SK-N-SH (cell line): ENCODE results near the gene ETV6. TPM values are rescaled to one million over a fixed set of nuclear protein-coding genes. Genes with fewer than 3 reads are reported as not detected.

Experiments used
- CTCF ChIA-PET: fragments of 300-600, 350-600 bp; formaldehyde crosslinking; extraction: SDS; loops from one replicate; lab custom pipeline; 2021; lab: Yijun Ruan, JAX
- POLR2A ChIA-PET: fragments of 350-600 bp; sonication (Branson Sonifier 250); formaldehyde crosslinking; extraction: SDS; loops from one replicate; lab custom pipeline; 2020; ENCODE audit warnings: antibody characterized with exemption, inconsistent platforms; lab: Yijun Ruan, JAX
- DNase-seq: peaks from one replicate; pipeline ENCODE4 v3.0.0; 2012
- H2AFZ ChIP-seq: fragments of 200-600 bp; sonication (generic); 2 replicates; pipeline ENCODE4 v1.8.1; 2016; ENCODE audit warnings: antibody characterized with exemption, mild to moderate bottlenecking, low read depth
- H3F3A ChIP-seq: fragments of 200-600 bp; sonication (generic); replicated peaks from 2 replicates; pipeline ENCODE3; 2016; ENCODE audit warnings: antibody characterized with exemption, mild to moderate bottlenecking; ENCODE audit not compliant: insufficient read depth
- H3K27ac ChIP-seq, 2 experiments: fragments of 200-500 bp in 1 of 2; fragments of 200-600 bp in 1 of 2; sonication (Bioruptor generic) in 1 of 2; sonication (generic), shearing (Covaris generic) in 1 of 2; 2 replicates each; pipeline versions ENCODE4 v1.5.1 to v1.6.1; 2014 to 2016; ENCODE audit warnings: low read depth in 2 of 2, inconsistent platforms in 1 of 2, low read length in 1 of 2, mild to moderate bottlenecking in 1 of 2, mixed read lengths in 1 of 2
- H3K27me3 ChIP-seq: fragments of 200-600 bp; sonication (generic), shearing (Covaris generic); 2 replicates; pipeline ENCODE4 v1.6.1; 2016; ENCODE audit warnings: mixed run types; ENCODE audit not compliant: insufficient read depth
- H3K36me3 ChIP-seq, 2 experiments: fragments of 200-500 bp in 1 of 2; fragments of 200-600 bp in 1 of 2; sonication (Bioruptor generic) in 1 of 2; sonication (generic) in 1 of 2; replicated peaks in 1 of 2; 2 replicates each; pipeline versions ENCODE3 to v1.5.1; 2014 to 2016; ENCODE audit warnings: low read length in 1 of 2, mild to moderate bottlenecking in 1 of 2; ENCODE audit not compliant: insufficient read depth in 2 of 2, control insufficient read depth in 1 of 2
- H3K4me1 ChIP-seq, 2 experiments: fragments of 200-500 bp in 1 of 2; fragments of 200-600 bp in 1 of 2; sonication (Bioruptor generic) in 1 of 2; sonication (generic), shearing (Covaris generic) in 1 of 2; 2 replicates each; pipeline versions ENCODE4 v1.5.1 to v1.6.1; 2014 to 2016; ENCODE audit warnings: low read depth in 1 of 2, low read length in 1 of 2, mixed run types in 1 of 2; ENCODE audit not compliant: insufficient read depth in 2 of 2, control insufficient read depth in 1 of 2
- H3K4me2 ChIP-seq: fragments of 200-600 bp; sonication (generic), shearing (Covaris generic); 2 replicates; pipeline ENCODE4 v1.6.1; 2017; ENCODE audit warnings: mixed run types
- H3K4me3 ChIP-seq, 2 experiments: fragments of 200-500 bp in 1 of 2; fragments of 200-600 bp in 1 of 2; sonication (Bioruptor generic) in 1 of 2; sonication (generic), shearing (Covaris generic) in 1 of 2; 2 replicates each; pipeline versions ENCODE4 v1.5.1 to v1.8.1; 2014 to 2016; ENCODE audit warnings: low read depth in 2 of 2, inconsistent platforms in 1 of 2, low read length in 1 of 2, mild to moderate bottlenecking in 1 of 2, mixed read lengths in 1 of 2, moderate library complexity in 1 of 2
- H3K79me2 ChIP-seq: fragments of 200-600 bp; sonication (generic); 2 replicates; pipeline ENCODE4 v1.8.1; 2017; ENCODE audit warnings: mild to moderate bottlenecking; ENCODE audit not compliant: insufficient read depth
- H3K9ac ChIP-seq: fragments of 200-600 bp; sonication (generic); 2 replicates; pipeline ENCODE4 v1.6.1; 2017; ENCODE audit warnings: mixed run types
- H3K9me2 ChIP-seq: fragments of 200-600 bp; sonication (generic); 2 replicates; pipeline ENCODE4 v1.6.1; 2017; ENCODE audit warnings: mixed run types
- H3K9me3 ChIP-seq: fragments of 200-600 bp; sonication (generic); 2 replicates; pipeline ENCODE4 v1.6.1; 2017; ENCODE audit warnings: mixed run types, mild to moderate bottlenecking, moderate library complexity
- H4K20me1 ChIP-seq: fragments of 200-600 bp; sonication (generic); 2 replicates; pipeline ENCODE4 v1.6.1; 2017; ENCODE audit warnings: mild to moderate bottlenecking, mixed run types; ENCODE audit not compliant: insufficient read depth
- CHD2 ChIP-seq: fragments of 150-350 bp; IDR thresholded peaks from 2 replicates; pipeline ENCODE4 v1.6.1; 2018; ENCODE audit warnings: low read length; ENCODE audit not compliant: partially characterized antibody
- ELF1 ChIP-seq: IDR thresholded peaks from 2 replicates; pipeline ENCODE4 v1.4.0; 2012
- FOXJ3 ChIP-seq: sonication (generic); formaldehyde crosslinking; IDR thresholded peaks from 2 replicates; pipeline ENCODE4 v1.5.1; 2020; ENCODE audit warnings: mild to moderate bottlenecking, missing genetic modification reagents
- JUND ChIP-seq: IDR thresholded peaks from 2 replicates; pipeline ENCODE4 v1.4.0; 2012
- MAX ChIP-seq: IDR thresholded peaks from 2 replicates; pipeline ENCODE4 v1.4.0; 2012; ENCODE audit warnings: low read depth
- MEF2A ChIP-seq: IDR thresholded peaks from 2 replicates; pipeline ENCODE4 v1.4.0; 2012; ENCODE audit warnings: low read depth, borderline replicate concordance
- MXI1 ChIP-seq: IDR thresholded peaks from 2 replicates; pipeline ENCODE4 v1.6.1; 2012; ENCODE audit warnings: mild to moderate bottlenecking, low read depth, low read length, improper control_type of control experiment
- NRF1 ChIP-seq: IDR thresholded peaks from 2 replicates; pipeline ENCODE4 v1.6.1; 2012; ENCODE audit warnings: low read depth, mild to moderate bottlenecking, low read length
- PBX3 ChIP-seq: IDR thresholded peaks from 2 replicates; pipeline ENCODE4; 2012
- POLR2AphosphoS5 ChIP-seq: IDR thresholded peaks from 2 replicates; pipeline ENCODE4 v1.6.1; 2012; ENCODE audit warnings: low read depth, low read length
- RAD21 ChIP-seq: IDR thresholded peaks from 2 replicates; pipeline ENCODE4 v1.6.1; 2012; ENCODE audit warnings: mild to moderate bottlenecking, low read length
- RCOR1 ChIP-seq: fragments of 150-350 bp; IDR thresholded peaks from 2 replicates; pipeline ENCODE4 v1.6.1; 2017; ENCODE audit warnings: antibody characterized with exemption, low read length
- SIN3A ChIP-seq: IDR thresholded peaks from 2 replicates; pipeline ENCODE4 v1.6.1; 2012; ENCODE audit warnings: low read depth, mild to moderate bottlenecking, low read length, moderate library complexity, borderline replicate concordance
- TCF12 ChIP-seq: IDR thresholded peaks from 2 replicates; pipeline ENCODE4 v1.4.0; 2012
- USF2 ChIP-seq: fragments of 150-350 bp; IDR thresholded peaks from 2 replicates; pipeline ENCODE4 v1.6.1; 2017; ENCODE audit warnings: antibody characterized with exemption, low read length, low read depth, borderline replicate concordance
- YY1 ChIP-seq: IDR thresholded peaks from 2 replicates; pipeline ENCODE4 v1.4.0; 2012; ENCODE audit warnings: low read depth, mild to moderate bottlenecking
- WGBS: methylation state at CpG from one replicate; pipeline ENCODE4 v1.1.6; 2017; ENCODE audit warnings: low lambda C conversion rate; 5-methylcytosine and 5-hydroxymethylcytosine counted together
- polyA plus RNA-seq, 3 experiments: library from polyadenylated mRNA; depleted of rRNA; stranded (reverse); fragments of >200 nt; gene quantifications; 2 replicates each; pipeline ENCODE4 v1.2.3, GENCODE V29; 2012
- TF ChIP-seq, protein P1 (sequence below): IDR thresholded peaks from 2 replicates; pipeline ENCODE4 v1.4.0; 2012; ENCODE audit warnings: low read depth, borderline replicate concordance
- TF ChIP-seq, protein P2 (sequence below): IDR thresholded peaks from 2 replicates; pipeline ENCODE4 v1.6.1; 2012; ENCODE audit warnings: mild to moderate bottlenecking, low read depth, low read length, moderate library complexity

The ETV6 gene
- polyA plus RNA-seq, 1 of the 3 experiments (the other 2 are of a cell fraction) = 4.0 TPM

DNA sequence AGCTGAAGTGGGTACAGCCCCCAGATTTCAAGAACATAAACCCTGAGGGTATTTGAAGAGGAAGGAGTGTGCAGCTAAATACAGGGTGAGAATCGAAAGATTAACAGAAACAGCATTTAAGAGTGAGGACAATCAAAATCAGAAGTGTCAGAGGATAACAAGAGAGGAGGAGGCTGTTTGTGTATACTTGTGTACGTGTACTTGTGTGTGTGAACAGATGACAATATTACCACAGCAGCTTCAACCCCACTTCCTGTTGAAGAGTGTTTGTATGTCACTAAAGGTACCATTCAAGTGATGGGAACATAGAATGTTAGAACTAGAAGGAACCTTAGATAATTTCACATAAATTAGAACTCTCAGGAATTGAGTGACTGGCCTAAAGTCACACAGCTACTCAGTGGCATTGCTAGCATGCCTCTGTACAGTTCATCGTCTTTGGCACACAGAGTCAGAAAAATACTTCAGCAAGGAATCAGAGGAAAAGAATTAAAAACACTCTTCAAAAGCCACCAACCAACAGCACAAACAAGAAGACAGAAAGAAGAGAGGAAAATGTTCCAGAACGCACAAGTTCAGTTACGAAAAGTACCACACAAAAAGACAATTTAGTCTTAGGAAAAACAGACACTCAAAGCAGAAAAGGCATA lies 256.9 kb downstream of the ETV6 start:
- POLR2A ChIA-PET = no interaction called here
- Histone ChIP-seq H3K9me2 (no peaks in the 10 kb centered on the region), H3F3A (no peaks in the 10 kb centered on the region), H3K4me1 (no peaks in the 10 kb centered on the region), H3K36me3 (no peaks in the 10 kb centered on the region), H3K79me2 (no peaks in the 10 kb centered on the region), H4K20me1 (no peaks in the 10 kb centered on the region), H3K9me3 (no peaks in the 10 kb centered on the region), H3K4me2 (no peak overlapping the region), H3K27me3 (no peaks in the 10 kb centered on the region), H3K27ac (no peak overlapping the region), H3K4me3 (no peak overlapping the region), H2AFZ (no peak overlapping the region), H3K9ac (no peak overlapping the region)
- CTCF ChIA-PET = no interaction called here
- TF ChIP-seq YY1 (no peak), TCF12 (no peak), PBX3 (no peak), POLR2AphosphoS5 (no peak), MXI1 (no peak), ELF1 (no peak), NRF1 (no peak), USF2 (no peak), RAD21 (no peak), JUND (no peak), RCOR1 (no peak), CHD2 (no peak), FOXJ3 (CRISPR knock-in tag) (no peak), SIN3A (no peak), MAX (no peak), MEF2A (no peak)
- TF ChIP-seq, protein P1, sequence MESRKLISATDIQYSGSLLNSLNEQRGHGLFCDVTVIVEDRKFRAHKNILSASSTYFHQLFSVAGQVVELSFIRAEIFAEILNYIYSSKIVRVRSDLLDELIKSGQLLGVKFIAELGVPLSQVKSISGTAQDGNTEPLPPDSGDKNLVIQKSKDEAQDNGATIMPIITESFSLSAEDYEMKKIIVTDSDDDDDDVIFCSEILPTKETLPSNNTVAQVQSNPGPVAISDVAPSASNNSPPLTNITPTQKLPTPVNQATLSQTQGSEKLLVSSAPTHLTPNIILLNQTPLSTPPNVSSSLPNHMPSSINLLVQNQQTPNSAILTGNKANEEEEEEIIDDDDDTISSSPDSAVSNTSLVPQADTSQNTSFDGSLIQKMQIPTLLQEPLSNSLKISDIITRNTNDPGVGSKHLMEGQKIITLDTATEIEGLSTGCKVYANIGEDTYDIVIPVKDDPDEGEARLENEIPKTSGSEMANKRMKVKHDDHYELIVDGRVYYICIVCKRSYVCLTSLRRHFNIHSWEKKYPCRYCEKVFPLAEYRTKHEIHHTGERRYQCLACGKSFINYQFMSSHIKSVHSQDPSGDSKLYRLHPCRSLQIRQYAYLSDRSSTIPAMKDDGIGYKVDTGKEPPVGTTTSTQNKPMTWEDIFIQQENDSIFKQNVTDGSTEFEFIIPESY = no peak
- TF ChIP-seq, protein P2, sequence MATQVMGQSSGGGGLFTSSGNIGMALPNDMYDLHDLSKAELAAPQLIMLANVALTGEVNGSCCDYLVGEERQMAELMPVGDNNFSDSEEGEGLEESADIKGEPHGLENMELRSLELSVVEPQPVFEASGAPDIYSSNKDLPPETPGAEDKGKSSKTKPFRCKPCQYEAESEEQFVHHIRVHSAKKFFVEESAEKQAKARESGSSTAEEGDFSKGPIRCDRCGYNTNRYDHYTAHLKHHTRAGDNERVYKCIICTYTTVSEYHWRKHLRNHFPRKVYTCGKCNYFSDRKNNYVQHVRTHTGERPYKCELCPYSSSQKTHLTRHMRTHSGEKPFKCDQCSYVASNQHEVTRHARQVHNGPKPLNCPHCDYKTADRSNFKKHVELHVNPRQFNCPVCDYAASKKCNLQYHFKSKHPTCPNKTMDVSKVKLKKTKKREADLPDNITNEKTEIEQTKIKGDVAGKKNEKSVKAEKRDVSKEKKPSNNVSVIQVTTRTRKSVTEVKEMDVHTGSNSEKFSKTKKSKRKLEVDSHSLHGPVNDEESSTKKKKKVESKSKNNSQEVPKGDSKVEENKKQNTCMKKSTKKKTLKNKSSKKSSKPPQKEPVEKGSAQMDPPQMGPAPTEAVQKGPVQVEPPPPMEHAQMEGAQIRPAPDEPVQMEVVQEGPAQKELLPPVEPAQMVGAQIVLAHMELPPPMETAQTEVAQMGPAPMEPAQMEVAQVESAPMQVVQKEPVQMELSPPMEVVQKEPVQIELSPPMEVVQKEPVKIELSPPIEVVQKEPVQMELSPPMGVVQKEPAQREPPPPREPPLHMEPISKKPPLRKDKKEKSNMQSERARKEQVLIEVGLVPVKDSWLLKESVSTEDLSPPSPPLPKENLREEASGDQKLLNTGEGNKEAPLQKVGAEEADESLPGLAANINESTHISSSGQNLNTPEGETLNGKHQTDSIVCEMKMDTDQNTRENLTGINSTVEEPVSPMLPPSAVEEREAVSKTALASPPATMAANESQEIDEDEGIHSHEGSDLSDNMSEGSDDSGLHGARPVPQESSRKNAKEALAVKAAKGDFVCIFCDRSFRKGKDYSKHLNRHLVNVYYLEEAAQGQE = no peak
- DNase-seq = no peak
- WGBS = 52% methylated on average over 5 of the region's 5 CpGs
